ENCODE results near the gene GTF3C1.

DNA sequence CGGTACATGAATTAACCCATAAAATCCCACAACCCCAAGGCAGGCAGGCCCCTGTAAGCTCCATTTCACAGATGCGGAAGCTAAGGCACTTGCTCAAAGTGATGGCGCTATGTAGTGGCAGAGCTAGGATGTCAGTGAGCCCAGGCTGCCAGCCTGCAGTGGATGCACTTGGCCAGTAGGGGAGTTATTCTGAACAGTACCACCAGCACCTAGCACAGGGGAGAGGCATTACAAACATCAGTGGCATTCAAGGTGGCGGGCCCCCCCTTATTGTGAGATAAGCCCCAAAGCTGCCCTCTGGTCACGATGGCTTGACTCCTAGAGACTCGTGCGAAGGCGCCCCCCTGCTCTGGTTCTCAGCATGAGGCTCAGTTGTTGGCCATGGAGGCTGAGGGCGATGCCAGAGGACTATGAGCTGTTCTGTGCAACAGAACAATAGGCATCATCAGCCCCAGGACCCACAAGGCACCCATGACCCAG, 33.8 kb downstream of the GTF3C1 start:
- TF ChIP-seq, protein P1, sequence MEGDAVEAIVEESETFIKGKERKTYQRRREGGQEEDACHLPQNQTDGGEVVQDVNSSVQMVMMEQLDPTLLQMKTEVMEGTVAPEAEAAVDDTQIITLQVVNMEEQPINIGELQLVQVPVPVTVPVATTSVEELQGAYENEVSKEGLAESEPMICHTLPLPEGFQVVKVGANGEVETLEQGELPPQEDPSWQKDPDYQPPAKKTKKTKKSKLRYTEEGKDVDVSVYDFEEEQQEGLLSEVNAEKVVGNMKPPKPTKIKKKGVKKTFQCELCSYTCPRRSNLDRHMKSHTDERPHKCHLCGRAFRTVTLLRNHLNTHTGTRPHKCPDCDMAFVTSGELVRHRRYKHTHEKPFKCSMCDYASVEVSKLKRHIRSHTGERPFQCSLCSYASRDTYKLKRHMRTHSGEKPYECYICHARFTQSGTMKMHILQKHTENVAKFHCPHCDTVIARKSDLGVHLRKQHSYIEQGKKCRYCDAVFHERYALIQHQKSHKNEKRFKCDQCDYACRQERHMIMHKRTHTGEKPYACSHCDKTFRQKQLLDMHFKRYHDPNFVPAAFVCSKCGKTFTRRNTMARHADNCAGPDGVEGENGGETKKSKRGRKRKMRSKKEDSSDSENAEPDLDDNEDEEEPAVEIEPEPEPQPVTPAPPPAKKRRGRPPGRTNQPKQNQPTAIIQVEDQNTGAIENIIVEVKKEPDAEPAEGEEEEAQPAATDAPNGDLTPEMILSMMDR (IDR thresholded peaks at IDR 0.05) = peak; percentile 7 to 59 (median 47)
- TF ChIP-seq POLR2A (IDR thresholded peaks at IDR 0.05) = no peak
